Immature natural killer cell (primary cell): ENCODE data around the gene KRT81. TPM values are rescaled to one million over a fixed set of nuclear protein-coding genes. Genes with fewer than 3 reads are reported as not detected.
"Not testable (repeated sequence)": the region's sequence is repeated elsewhere in the genome, so short reads cannot be mapped to it uniquely, and the experiment has no call there.

Experiments
- DNase-seq, 3 donors: peaks; one replicate each; pipeline ENCODE4 v3.0.0; 2022; ENCODE audit warnings: mixed read lengths in 1 of 3
- H3K27ac Mint-ChIP-seq, 6 donors: one replicate each; pipeline ENCODE4 v1.8.0; 2020; ENCODE audit warnings: mixed read lengths in 6 of 6, mild to moderate bottlenecking in 5 of 6, inconsistent platforms in 4 of 6, moderate library complexity in 3 of 6
- H3K27me3 Mint-ChIP-seq, 3 donors: one replicate each; pipeline ENCODE4 v1.8.0; 2020 to 2021; ENCODE audit warnings: low read depth in 3 of 3, mild to moderate bottlenecking in 3 of 3, mixed read lengths in 3 of 3, moderate library complexity in 3 of 3, inconsistent platforms in 1 of 3
- H3K36me3 Mint-ChIP-seq, 3 donors: one replicate each; pipeline ENCODE4 v1.8.0; 2020; ENCODE audit warnings: mixed read lengths in 3 of 3, inconsistent platforms in 2 of 3, mild to moderate bottlenecking in 2 of 3
- H3K4me1 Mint-ChIP-seq, 2 donors: one replicate each; pipeline ENCODE4 v1.8.0; 2020; ENCODE audit warnings: inconsistent platforms in 2 of 2, mild to moderate bottlenecking in 2 of 2, mixed read lengths in 2 of 2, moderate library complexity in 1 of 2
- H3K4me3 Mint-ChIP-seq, 5 donors: one replicate each; pipeline ENCODE4 v1.8.0; 2020; ENCODE audit warnings: mild to moderate bottlenecking in 5 of 5, mixed read lengths in 5 of 5, inconsistent platforms in 3 of 5, moderate library complexity in 3 of 5
- H3K9me3 Mint-ChIP-seq, 6 donors: one replicate each; pipeline ENCODE4 v1.8.0; 2020; ENCODE audit warnings: mild to moderate bottlenecking in 6 of 6, mixed read lengths in 6 of 6, inconsistent platforms in 4 of 6, moderate library complexity in 3 of 6
- polyA plus RNA-seq, 3 donors: library from polyadenylated mRNA; unstranded; fragments of 300-500 nt; fragmentation: Illumina TruSeq; gene quantifications; one replicate each; pipeline ENCODE4 v1.2.3, GENCODE V29; 2021

Gene KRT81
- polyA plus RNA-seq, 3 donors from 2014 or later: 2.2 to 3.7 (median 3.6) TPM

DNA sequence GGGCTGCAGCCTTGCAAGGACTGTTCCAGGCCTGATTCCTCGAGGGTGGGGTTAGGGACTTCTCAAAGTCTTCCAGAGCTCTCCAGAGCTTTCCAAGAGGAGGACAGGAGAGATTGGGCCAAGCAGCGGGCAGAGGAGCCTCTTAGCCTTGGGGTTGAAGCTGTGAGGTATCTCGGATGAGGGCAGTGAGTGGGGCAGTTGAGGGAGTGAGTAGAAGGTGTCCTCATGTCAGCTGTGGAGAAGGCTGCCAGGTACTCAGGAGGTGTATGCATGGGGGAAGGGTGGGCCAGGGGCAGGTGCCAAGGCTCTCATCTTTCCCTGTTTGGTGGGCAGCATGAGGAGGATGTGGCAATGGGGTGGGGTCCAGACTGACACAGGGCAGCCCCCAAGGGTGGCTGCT lies 22.1 kb upstream of the KRT81 start:
- Mint-ChIP-seq H3K4me1 (peaks cover 10 to 16% of the 10 kb centered on the region in 2 donors), H3K27ac (peak overlapping the region in 1 of 6 donors; percentile 59), H3K36me3 (no peaks in the 10 kb centered on the region), H3K27me3 (peaks cover 0 to 11% (median 7%) of the 10 kb centered on the region in 3 donors), H3K9me3 (no peaks in the 10 kb centered on the region), H3K4me3 (no peak overlapping the region)
- DNase-seq: no peak

DNA sequence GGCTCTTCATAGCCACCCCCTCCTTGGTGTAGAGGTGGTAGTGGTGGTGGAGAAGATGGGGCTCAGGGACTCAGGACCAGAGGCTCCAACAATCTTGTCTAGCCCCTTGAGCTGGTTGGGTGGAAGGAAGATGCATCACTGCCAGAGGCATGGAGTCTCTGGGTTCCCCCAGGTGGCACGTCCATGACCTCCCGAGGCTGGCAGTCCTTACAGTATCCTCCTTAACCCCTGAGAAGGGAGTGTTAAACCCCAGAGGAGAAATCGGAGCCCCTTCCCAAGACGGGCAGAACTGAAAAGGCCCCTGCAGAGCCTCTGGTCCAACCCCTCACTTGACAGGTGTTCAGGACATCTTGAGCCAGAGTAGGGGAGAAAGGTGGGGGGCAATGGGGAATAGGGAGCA lies 20.8 kb upstream of the KRT81 start:
- Mint-ChIP-seq H3K36me3 (no peaks in the 10 kb centered on the region), H3K4me3 (no peak overlapping the region), H3K9me3 (no peaks in the 10 kb centered on the region), H3K27ac (peak overlapping the region in 1 of 6 donors; percentile 3), H3K27me3 (peaks cover 7 to 19% (median 15%) of the 10 kb centered on the region in 3 donors), H3K4me1 (peaks cover 24 to 30% of the 10 kb centered on the region in 2 donors)
- no peak for DNase-seq

DNA sequence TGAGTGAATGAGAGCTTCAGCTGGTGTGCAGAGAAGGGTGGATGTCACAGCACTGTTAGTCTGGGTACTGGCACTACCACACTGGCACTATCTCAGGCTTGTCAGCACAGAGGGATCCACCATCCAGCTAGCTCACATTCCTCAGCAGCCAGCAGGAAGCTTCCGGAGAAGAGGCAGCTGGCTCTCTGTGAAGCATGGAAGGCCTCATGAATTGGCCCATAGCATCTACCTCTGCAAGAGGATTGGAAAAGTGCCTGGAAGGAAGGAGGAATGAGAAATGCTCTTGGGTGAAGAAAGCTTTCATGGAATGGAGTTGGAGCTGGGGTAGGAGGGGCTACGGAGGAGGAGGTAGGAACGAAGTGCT lies 19.9 kb upstream of the KRT81 start:
- Mint-ChIP-seq H3K4me3 (no peak overlapping the region), H3K4me1 (peaks cover 32 to 38% of the 10 kb centered on the region in 2 donors), H3K27me3 (peaks cover 7 to 23% (median 18%) of the 10 kb centered on the region in 3 donors), H3K27ac (peak overlapping the region in 1 of 6 donors; percentile 28), H3K36me3 (no peaks in the 10 kb centered on the region), H3K9me3 (peaks cover 0 to under 1% (median 0%) of the 10 kb centered on the region in 6 donors)
- no peak for DNase-seq

DNA sequence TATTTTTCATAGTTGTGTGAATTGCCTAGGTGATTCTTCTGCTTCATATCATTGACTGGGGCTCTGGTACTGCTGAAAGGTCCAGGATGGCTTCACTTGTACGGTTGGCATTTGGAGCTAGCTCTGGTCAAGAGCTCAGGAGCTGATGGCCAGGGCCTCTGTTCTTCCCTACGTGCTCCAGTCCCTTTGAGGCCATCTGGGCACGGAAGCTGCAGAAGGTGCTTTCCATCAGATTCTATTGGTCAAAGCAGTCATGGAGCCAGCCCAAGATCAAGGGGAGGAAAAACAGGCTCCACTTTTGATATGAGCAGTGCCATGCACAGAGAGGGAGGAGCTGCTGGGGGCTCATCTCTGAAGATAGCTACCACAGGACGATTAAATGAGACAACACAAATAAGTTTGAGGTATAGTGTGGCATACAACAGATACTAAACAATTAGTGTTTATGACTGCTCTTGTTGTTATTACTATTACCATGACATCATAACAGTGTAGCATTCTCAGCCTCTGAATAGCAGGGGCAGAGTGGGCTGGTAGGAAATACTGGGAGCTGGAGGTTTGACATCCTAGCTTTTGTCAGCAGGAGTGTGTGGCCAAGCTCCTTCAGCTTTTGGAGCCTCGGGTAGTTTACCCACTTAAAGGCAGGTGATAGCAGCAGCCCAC lies 19.4 kb upstream of the KRT81 start:
- Mint-ChIP-seq H3K9me3 (peaks cover 0 to 2% (median 0%) of the 10 kb centered on the region in 6 donors), H3K4me1 (peaks cover 37 to 43% of the 10 kb centered on the region in 2 donors), H3K36me3 (no peaks in the 10 kb centered on the region), H3K27ac (peak overlapping the region in 2 of 6 donors; percentile 28 to 77), H3K27me3 (peaks cover 7 to 23% (median 22%) of the 10 kb centered on the region in 3 donors), H3K4me3 (no peak overlapping the region)
- DNase-seq: no peak

DNA sequence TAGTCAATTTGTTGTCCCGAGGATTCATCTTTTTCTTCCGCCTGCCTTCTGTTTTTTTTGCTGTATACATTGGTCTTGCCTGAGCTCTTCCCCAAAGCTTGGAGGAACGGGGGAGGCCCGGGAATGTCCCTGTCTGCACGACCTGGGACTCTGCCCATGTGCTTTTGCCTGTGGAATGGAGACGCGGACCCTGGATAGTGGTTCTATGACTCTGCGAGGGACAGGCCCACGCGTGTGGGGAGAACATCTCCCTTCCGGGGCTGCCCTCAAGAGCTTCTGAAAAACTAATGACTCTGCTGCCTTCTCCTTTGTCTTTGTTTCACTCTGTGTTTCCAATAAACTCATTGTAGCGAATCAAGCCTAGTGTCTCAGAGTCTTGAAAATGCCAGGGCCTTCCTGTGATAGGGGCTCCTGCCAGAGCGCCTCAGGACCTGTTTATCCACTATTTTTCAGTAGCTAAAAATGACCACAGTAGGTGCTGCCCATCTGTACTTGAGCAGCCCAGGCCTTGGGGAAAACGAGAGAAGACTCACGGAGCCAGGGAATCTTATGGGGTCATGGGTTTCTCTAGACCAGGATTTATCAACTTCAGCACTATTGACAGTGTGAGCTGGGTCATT lies 17.6 kb upstream of the KRT81 start:
- Mint-ChIP-seq H3K9me3 (peaks cover 0 to 2% (median 0%) of the 10 kb centered on the region in 6 donors), H3K4me1 (peaks cover 54% of the 10 kb centered on the region in 2 donors), H3K27ac (peak overlapping the region; percentile 84 to 91 (median 90))

DNA sequence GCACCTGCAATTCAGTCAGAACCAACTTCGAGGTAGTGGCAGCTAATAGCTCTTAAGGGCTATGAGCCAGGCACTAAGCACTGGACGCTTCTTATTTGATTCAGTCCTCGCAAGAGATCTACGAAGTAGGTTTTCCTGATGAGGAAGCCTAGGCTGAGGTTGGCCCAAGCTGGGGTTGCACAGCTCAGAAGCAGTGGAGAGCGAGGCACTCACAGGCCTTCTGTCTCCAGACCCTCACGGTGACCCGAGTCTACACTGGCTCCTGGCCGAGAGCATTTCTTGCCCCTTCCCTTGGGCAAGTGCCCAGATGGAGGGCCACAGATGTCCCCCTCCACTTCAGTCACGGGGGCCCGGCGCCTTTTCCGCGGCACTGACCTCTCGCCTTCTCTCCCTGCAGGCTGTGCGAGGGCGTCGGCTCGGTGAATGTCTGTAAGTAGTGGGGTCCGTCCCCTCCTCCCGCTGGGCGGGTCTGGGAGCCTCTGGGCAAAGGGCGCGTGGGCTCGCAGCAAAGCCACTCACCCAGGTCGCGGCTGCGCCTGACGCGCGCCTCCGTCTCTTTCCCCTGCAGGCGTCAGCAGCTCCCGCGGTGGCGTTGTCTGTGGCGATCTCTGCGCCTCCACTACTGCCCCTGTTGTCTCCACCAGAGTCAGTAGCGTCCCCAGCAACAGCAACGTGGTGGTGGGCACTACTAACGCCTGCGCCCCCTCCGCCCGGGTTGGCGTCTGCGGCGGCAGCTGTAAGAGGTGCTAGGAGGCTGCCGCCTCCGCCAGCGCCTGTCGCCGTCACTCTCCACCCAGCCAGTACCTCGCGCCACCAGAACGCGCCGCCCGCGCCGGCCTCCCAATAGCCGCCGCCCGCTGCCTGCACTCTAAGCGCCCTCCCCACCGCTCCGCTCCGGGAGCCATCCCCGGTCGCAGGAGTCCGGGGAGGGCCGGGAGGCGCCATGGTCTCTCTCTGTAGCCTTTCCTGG lies 16.8 kb upstream of the KRT81 start:
- peak; percentile 89 to 91 (median 89) for DNase-seq
- peak overlapping the region; percentile 78 to 87 (median 84) for H3K4me3 Mint-ChIP-seq
- H3K9me3 Mint-ChIP-seq: peaks cover 0 to 2% (median 0%) of the 10 kb centered on the region in 6 donors
- peaks cover 14 to 25% (median 24%) of the 10 kb centered on the region in 3 donors for H3K27me3 Mint-ChIP-seq
- H3K27ac Mint-ChIP-seq: peak overlapping the region; percentile 84 to 91 (median 90)
- peaks cover 54% of the 10 kb centered on the region in 2 donors for H3K4me1 Mint-ChIP-seq
- no peaks in the 10 kb centered on the region for H3K36me3 Mint-ChIP-seq

More for the DNA sequence above, 17.6 kb upstream of the KRT81 start:
- H3K36me3 Mint-ChIP-seq: no peaks in the 10 kb centered on the region
- H3K27me3 Mint-ChIP-seq: peaks cover 14 to 26% (median 25%) of the 10 kb centered on the region in 3 donors
- peak overlapping the region; percentile 78 to 87 (median 84) for H3K4me3 Mint-ChIP-seq
- no peak for DNase-seq

DNA sequence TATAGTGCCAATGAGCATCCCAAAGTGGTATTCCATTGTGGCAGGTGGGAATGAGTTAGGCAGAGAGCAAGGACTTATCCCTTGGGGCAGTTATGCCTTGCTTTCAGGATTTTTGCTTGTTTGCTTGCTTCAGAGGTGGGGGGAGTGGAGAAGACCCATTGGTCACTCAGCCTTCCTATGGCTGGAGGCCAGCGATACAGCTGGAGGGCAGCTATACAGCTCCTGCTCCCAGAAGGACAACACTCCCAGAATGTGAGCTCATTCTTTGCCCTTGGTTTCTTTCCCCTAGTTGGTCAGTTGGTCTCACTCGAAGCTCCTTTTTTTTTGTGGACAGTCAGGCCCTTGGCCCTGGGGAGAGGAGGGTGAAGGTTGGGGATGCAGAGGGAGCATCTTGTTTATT lies 15.4 kb upstream of the KRT81 start:
- Mint-ChIP-seq H3K4me1 (peaks cover 54% of the 10 kb centered on the region in 2 donors), H3K9me3 (peaks cover 0 to 2% (median 0%) of the 10 kb centered on the region in 6 donors)

DNA sequence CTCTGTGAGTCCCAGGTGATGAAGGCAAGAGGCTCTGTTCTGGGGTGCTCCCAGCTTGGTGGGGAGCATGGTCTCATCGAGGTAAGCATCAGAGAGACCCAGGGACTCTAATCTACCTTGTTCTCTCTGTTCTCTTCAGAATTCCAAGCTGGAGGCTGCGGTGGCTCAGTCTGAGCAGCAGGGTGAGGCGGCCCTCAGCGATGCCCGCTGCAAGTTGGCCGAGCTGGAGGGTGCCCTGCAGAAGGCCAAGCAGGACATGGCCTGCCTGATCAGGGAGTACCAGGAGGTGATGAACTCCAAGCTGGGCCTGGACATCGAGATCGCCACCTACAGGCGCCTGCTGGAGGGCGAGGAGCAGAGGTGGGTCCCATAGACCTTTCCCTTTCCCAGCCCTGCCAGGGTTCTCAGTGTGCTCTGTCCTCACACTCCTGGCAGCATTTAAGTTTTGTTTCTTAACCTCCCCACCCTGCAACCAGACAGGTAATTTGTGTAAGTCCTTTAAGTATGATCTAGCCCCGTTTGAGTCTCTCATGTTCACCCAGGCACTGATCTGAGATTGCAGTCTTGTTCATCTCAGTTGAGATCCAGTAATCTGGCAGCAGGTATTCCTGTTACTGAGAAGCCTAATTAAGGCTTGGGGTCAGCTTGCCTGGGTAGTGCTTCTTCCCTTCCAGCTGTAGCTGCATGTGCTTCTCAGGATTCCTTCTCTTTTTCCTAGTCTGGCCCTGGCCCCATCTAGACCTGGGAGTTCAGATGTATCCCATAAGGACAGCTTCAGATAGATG lies 14.8 kb upstream of the KRT81 start:
- peak in 2 of 3 donors; percentile 14 to 25 for DNase-seq
- H3K27ac Mint-ChIP-seq: peak overlapping the region in 5 of 6 donors; percentile 70 to 91 (median 90)
- H3K4me3 Mint-ChIP-seq: peak overlapping the region; percentile 76 to 87 (median 82)
- no peaks in the 10 kb centered on the region for H3K36me3 Mint-ChIP-seq
- H3K9me3 Mint-ChIP-seq: peaks cover 0 to 2% (median 0%) of the 10 kb centered on the region in 6 donors
- peaks cover 54% of the 10 kb centered on the region in 2 donors for H3K4me1 Mint-ChIP-seq
- peaks cover 14 to 23% (median 20%) of the 10 kb centered on the region in 3 donors for H3K27me3 Mint-ChIP-seq

More for the DNA sequence above, 15.4 kb upstream of the KRT81 start:
- Mint-ChIP-seq H3K27me3 (peaks cover 14 to 24% (median 23%) of the 10 kb centered on the region in 3 donors), H3K4me3 (peak overlapping the region; percentile 44 to 87 (median 83)), H3K36me3 (no peaks in the 10 kb centered on the region), H3K27ac (peak overlapping the region in 5 of 6 donors; percentile 70 to 91 (median 90))
- no peak for DNase-seq

DNA sequence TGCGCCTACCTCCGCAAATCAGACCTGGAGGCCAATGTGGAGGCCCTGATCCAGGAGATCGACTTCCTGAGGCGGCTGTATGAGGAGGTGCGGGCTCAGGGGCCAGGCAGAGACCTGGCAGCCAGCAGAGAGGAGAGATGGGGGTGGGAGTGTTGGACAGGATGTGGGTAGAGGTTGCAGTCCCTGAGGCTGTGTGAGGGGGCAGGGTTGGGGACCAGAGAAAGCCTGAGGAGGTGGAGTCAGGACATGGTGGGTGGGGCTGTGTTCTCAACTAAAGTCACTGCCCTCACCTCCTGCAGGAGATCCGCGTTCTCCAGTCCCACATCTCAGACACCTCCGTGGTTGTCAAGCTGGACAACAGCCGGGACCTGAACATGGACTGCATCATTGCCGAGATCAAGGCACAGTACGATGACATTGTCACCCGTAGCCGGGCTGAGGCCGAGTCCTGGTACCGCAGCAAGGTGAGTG lies 13.6 kb upstream of the KRT81 start:
- DNase-seq: peak; percentile 83 to 84 (median 84)
- Mint-ChIP-seq H3K27ac (peak overlapping the region; percentile 85 to 95 (median 90)), H3K4me1 (peaks cover 54 to 58% of the 10 kb centered on the region in 2 donors), H3K27me3 (peaks cover 14 to 28% (median 17%) of the 10 kb centered on the region in 3 donors), H3K4me3 (peak overlapping the region; percentile 81 to 84 (median 82))
- H3K9me3 Mint-ChIP-seq, H3K36me3 Mint-ChIP-seq: not testable (repeated sequence)

DNA sequence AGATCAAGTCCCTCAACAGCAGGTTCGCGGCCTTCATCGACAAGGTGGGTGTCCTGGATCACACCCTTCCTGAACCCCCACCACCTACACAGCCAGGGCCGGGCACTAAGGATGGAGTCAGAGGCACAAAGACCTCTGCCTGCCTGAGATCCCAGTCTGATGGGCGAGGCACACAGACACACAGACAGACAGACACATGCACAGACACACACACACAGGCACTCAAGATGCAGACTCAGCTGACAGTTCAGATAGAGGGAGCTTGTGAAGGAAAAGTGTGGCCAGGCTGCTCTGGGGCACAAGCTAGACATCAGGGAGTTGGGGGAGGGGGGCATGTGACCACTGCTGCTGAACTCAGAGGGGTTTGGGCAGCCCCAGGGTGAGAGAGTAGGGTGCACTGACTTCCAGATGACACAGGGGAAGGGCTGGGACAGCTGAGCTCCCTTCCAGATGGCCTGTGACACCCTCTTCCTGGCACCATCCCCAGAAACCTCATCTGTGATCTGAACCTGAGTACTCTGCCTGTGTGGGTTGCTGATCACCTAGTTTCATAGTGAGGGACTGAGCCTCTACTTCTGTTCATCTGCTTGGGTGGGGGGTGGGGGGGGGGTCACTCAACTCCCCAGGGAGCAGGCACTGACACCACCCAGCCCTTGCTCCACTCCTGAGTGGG lies 11.0 kb upstream of the KRT81 start:
- DNase-seq, H3K36me3 Mint-ChIP-seq, H3K4me3 Mint-ChIP-seq, H3K27ac Mint-ChIP-seq, H3K9me3 Mint-ChIP-seq: not testable (repeated sequence)
- H3K27me3 Mint-ChIP-seq: peaks cover 7 to 18% (median 11%) of the 10 kb centered on the region in 3 donors
- H3K4me1 Mint-ChIP-seq: peaks cover 33 to 37% of the 10 kb centered on the region in 2 donors

DNA sequence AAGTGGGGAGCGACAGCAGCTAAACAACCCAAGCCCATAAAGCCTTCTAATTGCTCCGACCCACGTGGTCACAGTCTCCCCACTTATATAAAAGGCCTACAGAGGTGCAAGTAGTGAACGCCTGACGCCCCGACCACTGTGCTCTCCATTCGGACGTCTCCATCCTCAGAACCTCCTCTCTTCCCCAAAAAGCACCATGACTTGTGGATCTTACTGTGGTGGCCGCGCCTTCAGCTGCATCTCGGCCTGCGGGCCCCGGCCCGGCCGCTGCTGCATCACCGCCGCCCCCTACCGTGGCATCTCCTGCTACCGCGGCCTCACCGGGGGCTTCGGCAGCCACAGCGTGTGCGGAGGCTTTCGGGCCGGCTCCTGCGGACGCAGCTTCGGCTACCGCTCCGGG lies 10.4 kb upstream of the KRT81 start:
- H3K36me3 Mint-ChIP-seq, H3K4me3 Mint-ChIP-seq, DNase-seq, H3K9me3 Mint-ChIP-seq, H3K27ac Mint-ChIP-seq: not testable (repeated sequence)
- H3K27me3 Mint-ChIP-seq: peaks cover 6 to 17% (median 7%) of the 10 kb centered on the region in 3 donors
- peaks cover 27 to 30% of the 10 kb centered on the region in 2 donors for H3K4me1 Mint-ChIP-seq
